GM18907 (cell line): ENCODE results near the gene SLC25A48.

Experiments
- ATAC-seq: cut with Tn5 transposase; IDR thresholded peaks from one replicate; pipeline ENCODE4 v1.9.1; 2021; ENCODE audit warnings: mild to moderate bottlenecking, moderate library complexity; ENCODE audit not compliant: unreplicated experiment

The SLC25A48 gene

GRCh38 chr5:135915466-135916001 lies 81.1 kb downstream of the SLC25A48 start:
- ATAC-seq: no peak

GRCh38 chr5:135916638-135917263 lies 82.3 kb downstream of the SLC25A48 start:
- no peak for ATAC-seq

- ATAC-seq: no peak
Observed at GRCh38 chr5:135920199-135920598, 85.7 kb downstream of the SLC25A48 start.

GRCh38 chr5:135921388-135921787 lies 86.9 kb downstream of the SLC25A48 start:
- no peak for ATAC-seq

GRCh38 chr5:135930029-135930948 lies 95.8 kb downstream of the SLC25A48 start:
- ATAC-seq: no peak

- no peak for ATAC-seq
Observed at GRCh38 chr5:135930949-135931295, 96.5 kb downstream of the SLC25A48 start.

- ATAC-seq: no peak
Observed at GRCh38 chr5:135934939-135935338, 100.5 kb downstream of the SLC25A48 start.

GRCh38 chr5:135937245-135937911 lies 102.9 kb downstream of the SLC25A48 start:
- no peak for ATAC-seq
